Left kidney (tissue), 2 donors: ENCODE results near the gene HOXA9. TPM values are rescaled to one million over a fixed set of nuclear protein-coding genes. Genes with fewer than 3 reads are reported as not detected.

Experiments used
- DNase-seq: peaks from one replicate; pipeline ENCODE4 v3.0.0-alpha.2; 2013
- polyA plus RNA-seq: library from polyadenylated mRNA; unstranded; fragments of 120-200 nt; gene quantifications from one replicate; pipeline ENCODE4 v1.2.1, GENCODE V29; 2013; ENCODE audit not compliant: insufficient read length

The HOXA9 gene
- polyA plus RNA-seq, 1 donor, result 124 TPM

DNA sequence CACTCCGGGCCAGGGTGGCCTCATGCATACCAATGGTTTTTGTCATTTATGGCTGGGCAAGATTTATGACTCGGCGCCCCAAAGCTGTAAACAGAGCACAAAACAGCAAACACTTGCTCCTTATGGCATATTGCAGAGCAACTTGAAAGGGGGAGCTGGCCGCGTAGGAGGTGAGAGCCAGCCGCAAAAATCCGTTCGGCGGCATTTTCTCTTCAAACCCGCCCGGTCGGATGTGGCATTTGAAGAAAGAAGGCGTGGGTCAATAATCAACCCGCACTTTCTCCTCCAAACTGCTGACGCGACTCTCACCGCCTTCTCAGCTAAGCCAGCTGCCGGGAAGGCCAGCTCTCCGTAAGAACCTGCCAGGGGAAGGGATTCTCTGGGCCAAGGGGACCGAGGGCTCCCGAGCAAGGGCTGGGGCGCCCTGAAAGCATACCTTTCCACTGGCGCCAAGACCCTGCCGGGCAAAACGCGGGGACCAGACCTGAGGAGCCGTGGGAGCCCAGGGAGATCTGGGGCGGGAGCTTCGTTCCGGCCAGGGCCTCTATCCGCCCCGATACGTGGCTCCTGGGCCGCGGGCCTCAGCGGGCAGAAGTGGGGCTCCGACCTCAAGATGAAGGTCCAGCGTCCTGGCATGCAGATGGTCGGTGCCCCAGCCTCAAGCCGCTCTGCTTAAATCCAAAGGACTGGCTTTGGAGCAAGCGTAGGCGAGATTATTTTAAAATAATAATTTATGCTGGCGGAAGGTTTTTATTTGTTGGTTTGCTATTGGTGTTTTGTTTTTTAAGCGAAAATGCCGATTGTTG, 49.9 kb downstream of the HOXA9 start:
- no peak for DNase-seq

DNA sequence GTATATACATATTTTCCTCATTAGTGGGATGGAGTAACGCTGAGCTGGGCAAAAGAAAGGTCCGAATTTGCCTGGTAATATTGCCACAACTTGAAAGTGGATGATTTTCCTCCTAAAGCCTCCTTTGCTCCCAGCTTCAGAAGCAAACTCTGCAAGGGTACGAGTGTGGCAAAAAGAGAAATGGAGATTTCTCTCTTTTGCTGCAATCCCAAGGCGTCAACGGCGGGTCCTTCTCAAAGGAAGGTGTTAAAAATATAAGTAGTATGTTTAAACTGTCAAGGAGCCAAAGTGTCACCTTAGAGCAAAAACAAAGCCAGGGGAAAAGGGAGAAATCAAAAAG, 50.5 kb downstream of the HOXA9 start:
- DNase-seq, result no peak

- no peak for DNase-seq
Measured at GRCh38 chr7:27113991-27114769, 51.2 kb downstream of the HOXA9 start.

GRCh38 chr7:27112955-27113949, 52.1 kb downstream of the HOXA9 start:
- peak; percentile 93 for DNase-seq

Other genes starting within 250 kb of the HOXA9 start
- 3.4 TPM for gene HOXA1, start 69.5 kb downstream of the HOXA9 start, polyA plus RNA-seq
- 13.9 TPM for gene HOXA2, start 62.9 kb downstream of the HOXA9 start, polyA plus RNA-seq
- 28.6 TPM for gene HOXA4, start 34.8 kb downstream of the HOXA9 start, polyA plus RNA-seq
- 76.0 TPM for gene HOXA5, start 21.9 kb downstream of the HOXA9 start, polyA plus RNA-seq
- gene HOXA6, start 17.8 kb downstream of the HOXA9 start, polyA plus RNA-seq, result 26.5 TPM
- 47.9 TPM for gene HOXA3, start 13.0 kb downstream of the HOXA9 start, polyA plus RNA-seq
- 22.7 TPM for gene HOXA7, start 8.9 kb downstream of the HOXA9 start, polyA plus RNA-seq
- 137 TPM for gene HOXA10, start 8.8 kb upstream of the HOXA9 start, polyA plus RNA-seq
- 32.2 TPM for gene HOXA11, start 19.7 kb upstream of the HOXA9 start, polyA plus RNA-seq
- not detected for gene HOXA13, start 34.6 kb upstream of the HOXA9 start, polyA plus RNA-seq
- gene EVX1, start 77.3 kb upstream of the HOXA9 start, polyA plus RNA-seq, result 0.07 TPM